ENCODE results near the gene CRIP3. TPM values are rescaled to one million over a fixed set of nuclear protein-coding genes. Genes with fewer than 3 reads are reported as not detected.
A peak's percentile ranks its signal among the peaks of the same experiment; 100 is the strongest.

CRIP3 gene
- total and polyA plus RNA-seq, 2 of the 13 experiments (the other 11 are each of a cell fraction or from before 2014, with no cell fraction given), result 6.3 to 9.3 TPM

- TF ChIP-seq PHF20 (CRISPR knock-in tag; IDR thresholded peaks at IDR 0.05), result peak; percentile 50; the same call in 1 of the 2 replicates
- no peak for TF ChIP-seq THAP8 (CRISPR knock-in tag; IDR thresholded peaks at IDR 0.05; ENCODE audit: borderline replicate concordance)
- TF ChIP-seq XBP1 (CRISPR knock-in tag; IDR thresholded peaks at IDR 0.05), result no peak
- TF ChIP-seq ZNF782 (CRISPR knock-in tag; IDR thresholded peaks at IDR 0.05; ENCODE audit: borderline replicate concordance), result no peak
- TF ChIP-seq SP5 (CRISPR knock-in tag; IDR thresholded peaks at IDR 0.05; ENCODE audit: borderline replicate concordance, low read depth), result peak; percentile 72
- TF ChIP-seq ZXDC (CRISPR knock-in tag; IDR thresholded peaks at IDR 0.05), result no peak
- TF ChIP-seq THRA (CRISPR knock-in tag; IDR thresholded peaks at IDR 0.05; ENCODE audit: borderline replicate concordance), result peak; percentile 57; the same call in 1 of the 2 replicates
- no peak for TF ChIP-seq ZNF780A (CRISPR knock-in tag; IDR thresholded peaks at IDR 0.05)
- TF ChIP-seq ZNF672 (CRISPR knock-in tag; IDR thresholded peaks at IDR 0.05), result no peak
- no peak for TF ChIP-seq ATM (IDR thresholded peaks at IDR 0.05; ENCODE audit: borderline replicate concordance)
- TF ChIP-seq POGK (CRISPR knock-in tag; conservative IDR thresholded peaks at IDR 0.05), result no peak
- TF ChIP-seq RORA (CRISPR knock-in tag; IDR thresholded peaks at IDR 0.05), result no peak
- TF ChIP-seq KDM5B (CRISPR knock-in tag; IDR thresholded peaks at IDR 0.05; ENCODE audit: borderline replicate concordance), result no peak; the same call in 1 of the 2 replicates
- TF ChIP-seq FOXP4 (CRISPR knock-in tag; IDR thresholded peaks at IDR 0.05), result 0 out of 2 replicates have a peak, but pooled peaks have one; percentile 33
- peak; percentile 13 for TF ChIP-seq TBL1XR1 (IDR thresholded peaks at IDR 0.05; ENCODE audit: borderline replicate concordance, low read length, partially characterized antibody)
- no peak for TF ChIP-seq ONECUT2 (CRISPR knock-in tag; IDR thresholded peaks at IDR 0.05)
- TF ChIP-seq ZNF335 (CRISPR knock-in tag; IDR thresholded peaks at IDR 0.05), result 0 out of 2 replicates have a peak, but pooled peaks have one; percentile 45
- TF ChIP-seq ZNF207 (IDR thresholded peaks at IDR 0.05; ENCODE audit: borderline replicate concordance), result no peak
- TF ChIP-seq ZMAT5 (CRISPR knock-in tag; IDR thresholded peaks at IDR 0.05; ENCODE audit: borderline replicate concordance, low read depth), result no peak
Observed at GRCh38 chr6:43276577-43277305, 31.9 kb downstream of the CRIP3 start (continued).
